Trophoblast cell (in vitro differentiated cells and primary cell): ENCODE measurements around the gene MAGI1.
"Not testable (repeated sequence)": the region's sequence is repeated elsewhere in the genome, so short reads cannot be mapped to it uniquely, and the experiment has no call there.

Experiments used
- DNase-seq, 2 donors: peaks; one replicate each; pipeline ENCODE4 v3.0.0-alpha.2; 2016
- H2AFZ ChIP-seq: 2 replicates; pipeline ENCODE4 v1.6.1; 2013; ENCODE audit warnings: low read length, moderate library complexity, mild to moderate bottlenecking; ENCODE audit not compliant: insufficient read depth, poor library complexity
- H2AK5ac ChIP-seq: 2 replicates; pipeline ENCODE4 v1.6.1; 2013; ENCODE audit warnings: mild to moderate bottlenecking, low read length
- H2BK120ac ChIP-seq: 2 replicates; pipeline ENCODE4 v1.6.1; 2013; ENCODE audit warnings: low read length, mild to moderate bottlenecking, moderate library complexity; ENCODE audit not compliant: insufficient read depth, poor library complexity
- H2BK12ac ChIP-seq: 2 replicates; pipeline ENCODE4 v1.6.1; 2013; ENCODE audit warnings: mild to moderate bottlenecking, low read length, moderate library complexity
- H2BK5ac ChIP-seq: 2 replicates; pipeline ENCODE4 v1.6.1; 2013; ENCODE audit warnings: low read length, low read depth, moderate library complexity, mild to moderate bottlenecking; ENCODE audit not compliant: poor library complexity
- H3K14ac ChIP-seq: 2 replicates; pipeline ENCODE4 v1.6.1; 2013; ENCODE audit warnings: mild to moderate bottlenecking, low read length
- H3K18ac ChIP-seq: 2 replicates; pipeline ENCODE4 v1.6.1; 2013; ENCODE audit warnings: mild to moderate bottlenecking, low read length
- H3K23ac ChIP-seq: 2 replicates; pipeline ENCODE4 v1.6.1; 2013; ENCODE audit warnings: low read length
- H3K27ac ChIP-seq: 2 replicates; pipeline ENCODE4 v1.5.1; 2013; ENCODE audit warnings: low read depth, mild to moderate bottlenecking, inconsistent platforms, low read length, moderate library complexity
- H3K27me3 ChIP-seq: 2 replicates; pipeline ENCODE4 v1.6.1; 2013; ENCODE audit warnings: inconsistent platforms, mild to moderate bottlenecking, low read length, moderate library complexity; ENCODE audit not compliant: insufficient read depth
- H3K36me3 ChIP-seq, 2 experiments: 1 replicate in 1 of 2; 2 replicates in 1 of 2; pipeline ENCODE4 v1.6.1; 2013; ENCODE audit warnings: low read length in 2 of 2, mild to moderate bottlenecking in 2 of 2, moderate library complexity in 1 of 2; ENCODE audit not compliant: insufficient read depth in 2 of 2, control insufficient read depth in 1 of 2
- H3K4ac ChIP-seq: 2 replicates; pipeline ENCODE4 v1.6.1; 2013; ENCODE audit warnings: low read depth, mild to moderate bottlenecking, low read length, moderate library complexity
- H3K4me1 ChIP-seq, 2 experiments: 1 replicate in 1 of 2; 2 replicates in 1 of 2; pipeline ENCODE4 v1.6.1; 2013; ENCODE audit warnings: low read length in 2 of 2, mild to moderate bottlenecking in 2 of 2, moderate library complexity in 1 of 2; ENCODE audit not compliant: insufficient read depth in 2 of 2, control insufficient read depth in 1 of 2
- H3K4me2 ChIP-seq: 2 replicates; pipeline ENCODE4 v1.6.1; 2013; ENCODE audit warnings: inconsistent platforms, mild to moderate bottlenecking, low read length, moderate library complexity
- H3K4me3 ChIP-seq: 2 replicates; pipeline ENCODE4 v1.5.1; 2013; ENCODE audit warnings: mild to moderate bottlenecking, low read depth, low read length, inconsistent platforms
- H3K79me1 ChIP-seq: one replicate; pipeline ENCODE4 v1.6.1; 2013; ENCODE audit warnings: low read length
- H3K79me2 ChIP-seq: 2 replicates; pipeline ENCODE4 v1.6.1; 2013; ENCODE audit warnings: low read length, mild to moderate bottlenecking; ENCODE audit not compliant: control insufficient read depth, insufficient read depth, poor library complexity
- H3K9ac ChIP-seq: 2 replicates; pipeline ENCODE4 v1.6.1; 2013; ENCODE audit warnings: mild to moderate bottlenecking, low read length
- H3K9me3 ChIP-seq: 2 replicates; pipeline ENCODE4 v1.6.1; 2013; ENCODE audit warnings: low read depth, mild to moderate bottlenecking, control low read depth, inconsistent platforms, low read length; ENCODE audit not compliant: insufficient read depth
- H4K12ac ChIP-seq: 2 replicates; pipeline ENCODE4 v1.6.1; 2013; ENCODE audit warnings: low read depth, mild to moderate bottlenecking, low read length, moderate library complexity
- H4K8ac ChIP-seq: 2 replicates; pipeline ENCODE4 v1.6.1; 2013; ENCODE audit warnings: low read depth, mild to moderate bottlenecking, low read length, moderate library complexity
- H4K91ac ChIP-seq: one replicate; pipeline ENCODE4 v1.6.1; 2013; ENCODE audit warnings: low read depth, mild to moderate bottlenecking, low read length, moderate library complexity
- WGBS: extraction: QIAGEN DNeasy Blood & Tissue Kit; methylation state at CpG from one replicate; pipeline ENCODE4 v1.1.7; 2013; ENCODE audit warnings: missing lambda C conversion rate; ENCODE audit not compliant: insufficient read length, insufficient coverage; ENCODE audit errors: extremely low coverage; 5-methylcytosine and 5-hydroxymethylcytosine counted together

The MAGI1 gene

DNA sequence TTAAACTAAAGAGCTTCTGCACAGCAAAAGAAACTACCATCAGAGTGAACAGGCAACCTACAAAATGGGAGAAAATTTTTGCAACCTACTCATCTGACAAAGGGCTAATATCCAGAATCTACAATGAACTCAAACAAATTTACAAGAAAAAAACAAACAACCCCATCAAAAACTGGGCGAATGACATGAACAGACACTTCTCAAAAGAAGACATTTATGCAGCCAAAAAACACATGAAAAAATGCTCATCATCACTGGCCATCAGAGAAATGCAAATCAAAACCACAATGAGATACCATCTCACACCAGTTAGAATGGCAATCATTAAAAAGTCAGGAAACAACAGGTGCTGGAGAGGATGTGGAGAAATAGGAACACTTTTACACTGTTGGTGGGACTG lies 524.4 kb downstream of the MAGI1 start:
- not testable (repeated sequence) for H3K36me3 ChIP-seq, H4K91ac ChIP-seq, H3K79me1 ChIP-seq, H3K4me1 ChIP-seq, H3K14ac ChIP-seq, H4K8ac ChIP-seq, H3K79me2 ChIP-seq, H3K4me3 ChIP-seq, H3K9ac ChIP-seq, H3K9me3 ChIP-seq, H3K4me2 ChIP-seq, H2BK120ac ChIP-seq, H2BK5ac ChIP-seq, H2BK12ac ChIP-seq, H2AK5ac ChIP-seq, H3K4ac ChIP-seq, H2AFZ ChIP-seq, DNase-seq, H3K27me3 ChIP-seq, H4K12ac ChIP-seq, H3K27ac ChIP-seq, H3K18ac ChIP-seq, H3K23ac ChIP-seq
- no CpG with 5 or more reads among the region's 1 CpG for WGBS

DNA sequence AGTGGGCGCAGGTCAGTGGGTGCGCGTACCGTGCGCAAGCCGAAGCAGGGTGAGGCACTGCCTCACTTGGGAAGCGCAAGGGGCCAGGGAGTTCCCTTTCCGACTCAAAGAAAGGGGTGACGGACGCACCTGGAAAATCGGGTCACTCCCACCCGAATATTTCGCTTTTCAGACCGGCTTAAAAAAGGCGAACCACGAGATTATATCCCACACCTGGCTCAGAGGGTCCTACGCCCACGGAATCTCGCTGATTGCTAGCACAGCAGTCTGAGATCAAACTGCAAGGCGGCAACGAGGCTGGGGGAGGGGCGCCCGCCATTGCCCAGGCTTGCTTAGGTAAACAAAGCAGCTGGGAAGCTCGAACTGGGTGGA lies 529.3 kb downstream of the MAGI1 start:
- peak overlapping the region; percentile 73 for H3K4me3 ChIP-seq
- not testable (repeated sequence) for H2AK5ac ChIP-seq, H3K9me3 ChIP-seq, H3K79me2 ChIP-seq, DNase-seq, H3K23ac ChIP-seq, H2BK12ac ChIP-seq, H3K4ac ChIP-seq, H3K27me3 ChIP-seq, H3K4me1 ChIP-seq, H3K79me1 ChIP-seq, H3K36me3 ChIP-seq, H3K27ac ChIP-seq
- H4K12ac ChIP-seq: peak overlapping the region; percentile 64
- peak overlapping the region; percentile 89 for H3K14ac ChIP-seq
- peak overlapping the region; percentile 66 for H2BK5ac ChIP-seq
- H2AFZ ChIP-seq: peak overlapping the region; percentile 45
- peak overlapping the region; percentile 91 for H4K8ac ChIP-seq
- WGBS: no CpG with 5 or more reads among the region's 24 CpGs
- H3K18ac ChIP-seq: peak overlapping the region; percentile 88
- peak overlapping the region; percentile 76 for H2BK120ac ChIP-seq
- peak overlapping the region; percentile 83 for H3K9ac ChIP-seq
- peak overlapping the region; percentile 65 for H3K4me2 ChIP-seq
- H4K91ac ChIP-seq: peak overlapping the region; percentile 92

DNA sequence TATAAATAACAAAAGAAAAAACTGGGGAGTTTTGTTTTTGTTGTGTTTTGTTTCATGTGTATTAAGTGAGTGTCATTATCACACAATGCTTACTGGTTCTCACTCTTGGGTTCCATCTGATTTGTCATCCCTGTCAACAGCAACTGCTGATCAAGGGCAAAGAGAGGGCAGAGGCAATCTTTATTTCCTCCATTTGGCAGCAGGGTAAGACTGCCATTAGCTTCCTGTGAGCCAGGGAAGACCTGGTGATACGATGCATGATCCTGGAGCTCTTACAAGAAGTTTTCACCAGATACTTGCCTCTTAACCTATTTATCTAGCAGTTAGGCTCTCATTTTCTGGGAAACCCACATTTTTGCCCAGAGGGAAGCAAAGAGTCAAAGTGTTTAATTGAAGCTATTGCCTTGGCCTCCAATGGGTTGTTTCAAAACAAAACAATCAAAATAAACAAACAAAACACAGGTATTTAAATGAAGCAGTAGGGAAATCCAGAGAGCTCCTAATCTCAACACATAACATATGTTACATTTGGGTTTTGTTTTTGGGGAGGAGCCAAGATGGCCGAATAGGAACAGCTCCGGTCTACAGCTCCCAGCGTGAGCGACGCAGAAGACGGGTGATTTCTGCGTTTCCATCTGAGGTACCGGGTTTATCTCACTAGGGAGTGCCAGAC lies 529.8 kb downstream of the MAGI1 start:
- Histone ChIP-seq H2AK5ac (no peak overlapping the region), H3K9me3 (no peaks in the 10 kb centered on the region), H2BK120ac (peak overlapping the region; percentile 76), H3K9ac (no peak overlapping the region), H3K23ac (no peak overlapping the region), H3K27me3 (no peaks in the 10 kb centered on the region), H3K4me2 (peak overlapping the region; percentile 65), H3K36me3 (no peaks in the 10 kb centered on the region), H3K79me2 (peaks cover 3% of the 10 kb centered on the region), H3K4me1 (peaks cover 0 to 2% of the 10 kb centered on the region in 2 experiments), H3K4me3 (peak overlapping the region; percentile 73), H4K91ac (peak overlapping the region; percentile 92), H3K79me1 (peaks cover 4% of the 10 kb centered on the region), H3K4ac (no peak overlapping the region), H3K27ac (no peak overlapping the region), H2BK5ac (peak overlapping the region; percentile 66), H4K12ac (peak overlapping the region; percentile 64), H2BK12ac (no peak overlapping the region), H3K14ac (peak overlapping the region; percentile 89), H4K8ac (peak overlapping the region; percentile 91), H3K18ac (peak overlapping the region; percentile 88), H2AFZ (peak overlapping the region; percentile 45)
- no peak for DNase-seq
- no CpG with 5 or more reads among the region's 9 CpGs for whole genome bisulfite sequencing

DNA sequence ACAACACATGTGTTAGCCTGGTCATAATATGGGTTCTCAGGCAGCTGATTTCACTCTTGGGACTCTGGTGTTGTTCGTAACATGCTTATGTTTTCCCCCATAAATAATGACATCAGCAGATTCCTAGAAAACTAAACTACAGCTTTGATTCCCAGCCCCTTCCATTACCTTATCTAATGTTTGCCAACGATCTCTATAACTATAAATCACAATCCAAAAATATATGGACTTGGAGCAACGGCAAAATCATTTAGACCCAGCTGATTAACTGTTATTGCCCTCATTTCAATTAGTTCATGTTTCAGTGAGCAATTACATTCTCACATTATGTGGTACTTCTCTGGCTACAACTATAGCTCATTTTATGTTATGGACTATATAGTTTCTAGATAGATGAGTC lies 531.3 kb downstream of the MAGI1 start:
- no peak overlapping the region for H3K9ac ChIP-seq
- no peaks in the 10 kb centered on the region for H3K27me3 ChIP-seq
- no peak overlapping the region for H3K27ac ChIP-seq
- H3K14ac ChIP-seq: no peak overlapping the region
- no peak overlapping the region for H2BK120ac ChIP-seq
- no peak overlapping the region for H3K4me2 ChIP-seq
- H4K91ac ChIP-seq: no peak overlapping the region
- no peak overlapping the region for H3K4me3 ChIP-seq
- H3K9me3 ChIP-seq: no peaks in the 10 kb centered on the region
- DNase-seq: no peak
- no peak overlapping the region for H2BK12ac ChIP-seq
- no peak overlapping the region for H3K4ac ChIP-seq
- no peak overlapping the region for H3K18ac ChIP-seq
- H2AK5ac ChIP-seq: no peak overlapping the region
- no peak overlapping the region for H4K8ac ChIP-seq
- 100% methylated on average over 1 of the region's 3 CpGs for WGBS
- no peak overlapping the region for H2AFZ ChIP-seq
- H3K4me1 ChIP-seq: peaks cover 0 to 2% of the 10 kb centered on the region in 2 experiments
- H3K79me2 ChIP-seq: peaks cover 3% of the 10 kb centered on the region
- no peak overlapping the region for H3K23ac ChIP-seq
- no peaks in the 10 kb centered on the region for H3K36me3 ChIP-seq
- no peak overlapping the region for H2BK5ac ChIP-seq
- peaks cover 4% of the 10 kb centered on the region for H3K79me1 ChIP-seq
- no peak overlapping the region for H4K12ac ChIP-seq
